Hepatocyte (in vitro differentiated cells): ENCODE data around the gene SYTL3. TPM values are rescaled to one million over a fixed set of nuclear protein-coding genes. Genes with fewer than 3 reads are reported as not detected.

Source experiments
- DNase-seq: peaks from one replicate; pipeline ENCODE4 v3.0.0-alpha.2; 2016; ENCODE audit warnings: low spot score
- H2AFZ ChIP-seq: fragments of 200-600 bp; sonication (generic); 2 replicates; pipeline ENCODE4 v1.6.0; 2016; ENCODE audit warnings: antibody characterized with exemption, mild to moderate bottlenecking
- H3K27ac ChIP-seq: fragments of 200-600 bp; sonication (generic); 2 replicates; pipeline ENCODE4 v1.5.1; 2016; ENCODE audit warnings: mild to moderate bottlenecking
- H3K27me3 ChIP-seq: fragments of 200-600 bp; sonication (generic); 2 replicates; pipeline ENCODE4 v1.6.1; 2016
- H3K36me3 ChIP-seq: fragments of 200-600 bp; sonication (generic); replicated peaks from 2 replicates; pipeline ENCODE4 v1.5.1; 2016; ENCODE audit warnings: low read depth; ENCODE audit not compliant: insufficient read depth
- H3K4me1 ChIP-seq: fragments of 200-600 bp; sonication (generic); 2 replicates; pipeline ENCODE4 v1.5.1; 2016; ENCODE audit warnings: mild to moderate bottlenecking, moderate library complexity; ENCODE audit not compliant: insufficient read depth
- H3K4me2 ChIP-seq: fragments of 200-600 bp; sonication (generic); 2 replicates; pipeline ENCODE4 v1.6.0; 2016
- H3K4me3 ChIP-seq: fragments of 200-600 bp; sonication (generic); 2 replicates; pipeline ENCODE4 v1.5.1; 2016; ENCODE audit warnings: mild to moderate bottlenecking
- H3K79me2 ChIP-seq: fragments of 200-600 bp; sonication (generic); 2 replicates; pipeline ENCODE4 v1.6.0; 2017; ENCODE audit warnings: mild to moderate bottlenecking
- H3K9me2 ChIP-seq: fragments of 200-600 bp; sonication (generic); replicated peaks from 2 replicates; pipeline ENCODE4 v1.6.0; 2017; ENCODE audit warnings: mild to moderate bottlenecking; ENCODE audit not compliant: insufficient read depth
- H3K9me3 ChIP-seq: fragments of 200-600 bp; sonication (generic); 2 replicates; pipeline ENCODE4 v1.5.1; 2016; ENCODE audit warnings: low read depth, mild to moderate bottlenecking
- H4K20me1 ChIP-seq: fragments of 200-600 bp; sonication (generic); 2 replicates; pipeline ENCODE4 v1.6.0; 2016; ENCODE audit warnings: mild to moderate bottlenecking; ENCODE audit not compliant: insufficient read depth, poor library complexity, severe bottlenecking
- EZH2 ChIP-seq: fragments of 200-600 bp; sonication (generic); IDR thresholded peaks from 2 replicates; pipeline ENCODE4 v1.6.1; 2016; ENCODE audit warnings: antibody characterized with exemption, mild to moderate bottlenecking, borderline replicate concordance
- EZH2phosphoT487 ChIP-seq: fragments of 200-600 bp; sonication (generic); IDR thresholded peaks from one replicate; pipeline ENCODE4 v1.6.1; 2018; ENCODE audit warnings: antibody characterized with exemption, mild to moderate bottlenecking, low read depth, moderate library complexity; ENCODE audit not compliant: unreplicated experiment, severe bottlenecking
- WGBS: methylation state at CpG from one replicate; pipeline ENCODE4 v1.1.6; 2016; ENCODE audit warnings: low lambda C conversion rate; ENCODE audit errors: missing lambda C conversion rate; 5-methylcytosine and 5-hydroxymethylcytosine counted together
- polyA plus RNA-seq: library from polyadenylated mRNA; unstranded; fragments of >200 nt; fragmentation: Nextera tagmentation; extraction: Ambion mirVana; gene quantifications from 2 replicates; pipeline ENCODE4 v1.2.1, GENCODE V29; 2016
- total RNA-seq: library from RNA; depleted of rRNA; stranded (reverse); fragments of >200 nt; gene quantifications from 2 replicates; pipeline ENCODE4 v1.2.3, GENCODE V29; 2014
- TF ChIP-seq, protein P1 (sequence below): fragments of 200-600 bp; sonication (generic); IDR thresholded peaks from 2 replicates; pipeline ENCODE4 v1.5.1; 2016; ENCODE audit warnings: antibody characterized with exemption, mild to moderate bottlenecking; ENCODE audit not compliant: poor library complexity

Gene SYTL3, protein sequence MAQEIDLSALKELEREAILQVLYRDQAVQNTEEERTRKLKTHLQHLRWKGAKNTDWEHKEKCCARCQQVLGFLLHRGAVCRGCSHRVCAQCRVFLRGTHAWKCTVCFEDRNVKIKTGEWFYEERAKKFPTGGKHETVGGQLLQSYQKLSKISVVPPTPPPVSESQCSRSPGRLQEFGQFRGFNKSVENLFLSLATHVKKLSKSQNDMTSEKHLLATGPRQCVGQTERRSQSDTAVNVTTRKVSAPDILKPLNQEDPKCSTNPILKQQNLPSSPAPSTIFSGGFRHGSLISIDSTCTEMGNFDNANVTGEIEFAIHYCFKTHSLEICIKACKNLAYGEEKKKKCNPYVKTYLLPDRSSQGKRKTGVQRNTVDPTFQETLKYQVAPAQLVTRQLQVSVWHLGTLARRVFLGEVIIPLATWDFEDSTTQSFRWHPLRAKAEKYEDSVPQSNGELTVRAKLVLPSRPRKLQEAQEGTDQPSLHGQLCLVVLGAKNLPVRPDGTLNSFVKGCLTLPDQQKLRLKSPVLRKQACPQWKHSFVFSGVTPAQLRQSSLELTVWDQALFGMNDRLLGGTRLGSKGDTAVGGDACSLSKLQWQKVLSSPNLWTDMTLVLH
- total RNA-seq (1.4 and 1.7 TPM in 2 replicates), polyA plus RNA-seq (1.5 and 3.1 TPM in 2 replicates)

DNA sequence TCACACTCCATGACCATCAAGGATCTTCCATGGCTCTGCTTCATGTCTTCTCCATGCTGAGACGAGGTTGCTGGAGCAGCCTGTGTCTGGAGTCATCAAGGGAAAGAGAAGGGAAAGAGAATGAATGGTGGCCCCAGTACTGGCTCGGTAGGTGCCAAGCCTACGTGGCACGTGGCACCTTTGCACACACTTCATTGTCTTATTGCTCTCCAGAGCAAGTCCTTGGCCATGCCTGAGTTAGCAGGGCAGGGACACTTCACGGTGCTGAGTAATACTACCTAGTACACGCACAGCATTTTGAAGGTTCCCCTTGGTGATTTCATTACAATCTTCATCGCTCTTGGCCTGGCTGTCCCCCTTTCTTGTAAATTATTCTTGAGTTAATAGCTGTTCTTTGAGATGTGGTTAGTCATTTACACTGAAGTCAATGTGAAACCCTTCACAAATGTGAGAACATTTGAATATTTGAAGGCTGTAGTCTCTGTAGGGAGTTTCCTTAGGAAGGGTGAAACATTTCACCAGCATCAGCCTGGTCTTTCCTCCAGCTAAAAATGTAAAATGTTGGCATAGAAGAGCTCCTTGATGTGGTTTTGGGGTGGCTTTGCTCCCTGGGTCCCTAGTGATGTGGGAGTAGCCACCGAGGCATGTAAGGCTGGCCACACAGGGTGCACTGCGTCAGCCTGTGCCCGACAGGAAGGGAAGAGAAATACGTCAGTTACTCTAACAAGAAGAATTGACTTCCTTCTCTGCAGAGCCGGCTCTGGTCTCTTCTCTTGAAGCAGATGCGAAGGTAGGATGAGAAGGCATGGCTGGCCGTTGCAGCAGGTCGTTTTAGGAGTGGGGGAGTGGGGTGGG, at the start of gene SYTL3:
Gene SYTL3, plus strand, starts transcription at position 766 of the 855 bp plus-strand sequence. CDS start 13,215 bp downstream, outside the sequence.
- Histone ChIP-seq H3K4me1 (peaks cover 21% of the 10 kb centered on the region), H3K79me2 (no peaks in the 10 kb centered on the region), H3K36me3 (no peaks in the 10 kb centered on the region), H3K4me2 (no peak within 1 kb of the TSS), H3K4me3 (no peak within 1 kb of the TSS), H3K9me3 (no peaks in the 10 kb centered on the region), H3K9me2 (no peaks in the 10 kb centered on the region), H2AFZ (no peak within 1 kb of the TSS), H4K20me1 (no peaks in the 10 kb centered on the region), H3K27me3 (no peaks in the 10 kb centered on the region), H3K27ac (peak within 1 kb of the TSS; percentile 61)
- no peak for DNase-seq
- TF ChIP-seq EZH2 (no peak), EZH2phosphoT487 (no peak)
- TF ChIP-seq, protein P1, sequence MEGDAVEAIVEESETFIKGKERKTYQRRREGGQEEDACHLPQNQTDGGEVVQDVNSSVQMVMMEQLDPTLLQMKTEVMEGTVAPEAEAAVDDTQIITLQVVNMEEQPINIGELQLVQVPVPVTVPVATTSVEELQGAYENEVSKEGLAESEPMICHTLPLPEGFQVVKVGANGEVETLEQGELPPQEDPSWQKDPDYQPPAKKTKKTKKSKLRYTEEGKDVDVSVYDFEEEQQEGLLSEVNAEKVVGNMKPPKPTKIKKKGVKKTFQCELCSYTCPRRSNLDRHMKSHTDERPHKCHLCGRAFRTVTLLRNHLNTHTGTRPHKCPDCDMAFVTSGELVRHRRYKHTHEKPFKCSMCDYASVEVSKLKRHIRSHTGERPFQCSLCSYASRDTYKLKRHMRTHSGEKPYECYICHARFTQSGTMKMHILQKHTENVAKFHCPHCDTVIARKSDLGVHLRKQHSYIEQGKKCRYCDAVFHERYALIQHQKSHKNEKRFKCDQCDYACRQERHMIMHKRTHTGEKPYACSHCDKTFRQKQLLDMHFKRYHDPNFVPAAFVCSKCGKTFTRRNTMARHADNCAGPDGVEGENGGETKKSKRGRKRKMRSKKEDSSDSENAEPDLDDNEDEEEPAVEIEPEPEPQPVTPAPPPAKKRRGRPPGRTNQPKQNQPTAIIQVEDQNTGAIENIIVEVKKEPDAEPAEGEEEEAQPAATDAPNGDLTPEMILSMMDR, result no peak
- 81% methylated on average over 15 of the region's 15 CpGs for WGBS

DNA sequence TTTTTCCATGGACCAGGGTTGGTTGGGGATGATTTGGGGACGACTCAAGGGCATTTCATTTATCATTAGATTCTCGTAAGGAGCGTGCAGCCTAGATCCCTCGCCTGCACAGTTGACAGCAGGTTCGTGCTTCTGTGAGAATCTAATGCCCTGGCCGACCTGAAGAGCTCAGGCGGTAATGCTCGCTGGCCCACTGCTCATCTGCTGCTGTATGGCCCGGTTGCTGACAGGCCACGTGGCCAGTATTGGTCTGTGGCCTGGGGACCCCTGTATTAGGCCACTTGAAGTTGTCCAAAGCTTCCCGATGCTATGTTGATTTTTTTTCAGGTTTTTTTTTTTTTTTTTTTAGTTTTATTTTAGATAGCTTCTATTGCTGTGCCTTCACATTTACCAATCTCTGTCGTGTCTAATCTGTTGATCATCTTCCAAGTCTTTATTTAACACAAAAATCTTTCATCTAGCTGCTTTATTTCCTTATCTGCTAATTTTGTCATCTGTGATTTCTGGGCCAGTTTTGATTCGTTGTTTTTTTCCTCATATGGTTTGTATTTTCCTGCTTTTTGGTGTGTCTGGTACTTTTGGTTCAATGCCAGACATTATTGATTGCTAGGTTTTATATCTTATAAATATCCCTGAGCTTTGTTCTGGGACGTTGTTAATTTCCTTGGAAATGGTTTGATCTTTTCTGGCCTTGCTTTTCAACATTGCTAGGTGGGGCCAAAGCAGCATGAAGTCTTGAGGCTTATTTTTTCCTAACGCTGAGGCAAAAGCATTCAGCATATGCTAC, 46.4 kb upstream of the SYTL3 start:
- no peak overlapping the region for H3K4me2 ChIP-seq
- 90% methylated on average over 15 of the region's 15 CpGs for WGBS
- H3K36me3 ChIP-seq, result no peaks in the 10 kb centered on the region
- no peak for DNase-seq
- H4K20me1 ChIP-seq, result no peaks in the 10 kb centered on the region
- no peak overlapping the region for H3K27ac ChIP-seq
- H3K4me1 ChIP-seq, result no peaks in the 10 kb centered on the region
- no peak overlapping the region for H2AFZ ChIP-seq
- H3K9me3 ChIP-seq, result no peaks in the 10 kb centered on the region
- H3K27me3 ChIP-seq, result no peaks in the 10 kb centered on the region
- no peaks in the 10 kb centered on the region for H3K9me2 ChIP-seq
- no peak for TF ChIP-seq EZH2
- TF ChIP-seq EZH2phosphoT487, result no peak
- TF ChIP-seq, protein P1, result no peak
- H3K4me3 ChIP-seq, result no peak overlapping the region
- H3K79me2 ChIP-seq, result peaks cover 3% of the 10 kb centered on the region

DNA sequence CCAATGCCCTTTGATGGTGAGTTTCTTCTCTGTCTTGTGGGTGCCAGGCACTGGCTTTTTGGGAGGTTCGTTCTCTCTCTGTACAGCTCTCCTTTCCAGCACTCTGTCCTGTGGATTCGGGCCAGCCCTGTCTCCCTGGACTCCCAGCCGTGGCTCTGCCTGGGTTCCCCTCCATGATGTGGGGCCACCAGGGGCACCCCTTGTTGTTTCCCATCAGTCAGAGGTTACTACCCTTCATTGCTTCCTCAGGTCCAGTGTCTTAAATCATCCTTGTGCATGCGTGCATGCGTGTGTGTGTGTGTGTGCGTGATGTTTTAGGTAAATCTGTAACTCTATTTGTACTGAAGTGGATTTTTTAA, 45.8 kb upstream of the SYTL3 start:
- H3K27me3 ChIP-seq, result no peaks in the 10 kb centered on the region
- WGBS, result 92% methylated on average over 6 of the region's 6 CpGs
- H3K9me2 ChIP-seq, result no peaks in the 10 kb centered on the region
- no peaks in the 10 kb centered on the region for H3K36me3 ChIP-seq
- H2AFZ ChIP-seq, result no peak overlapping the region
- H3K4me3 ChIP-seq, result no peak overlapping the region
- DNase-seq, result no peak
- no peaks in the 10 kb centered on the region for H4K20me1 ChIP-seq
- no peak for TF ChIP-seq EZH2phosphoT487
- TF ChIP-seq, protein P1, result no peak
- H3K4me1 ChIP-seq, result no peaks in the 10 kb centered on the region
- H3K4me2 ChIP-seq, result no peak overlapping the region
- H3K79me2 ChIP-seq, result peaks cover 3% of the 10 kb centered on the region
- no peak overlapping the region for H3K27ac ChIP-seq
- H3K9me3 ChIP-seq, result no peaks in the 10 kb centered on the region
